ENCODE measurements around the gene AIF1L. TPM values are rescaled to one million over a fixed set of nuclear protein-coding genes. Genes with fewer than 3 reads are reported as not detected.
A peak's percentile ranks its signal among the peaks of the same experiment; 100 is the strongest.

The AIF1L gene
- total RNA-seq, 2 donors from 2014 or later: 0.61 to 3.1 TPM

DNA sequence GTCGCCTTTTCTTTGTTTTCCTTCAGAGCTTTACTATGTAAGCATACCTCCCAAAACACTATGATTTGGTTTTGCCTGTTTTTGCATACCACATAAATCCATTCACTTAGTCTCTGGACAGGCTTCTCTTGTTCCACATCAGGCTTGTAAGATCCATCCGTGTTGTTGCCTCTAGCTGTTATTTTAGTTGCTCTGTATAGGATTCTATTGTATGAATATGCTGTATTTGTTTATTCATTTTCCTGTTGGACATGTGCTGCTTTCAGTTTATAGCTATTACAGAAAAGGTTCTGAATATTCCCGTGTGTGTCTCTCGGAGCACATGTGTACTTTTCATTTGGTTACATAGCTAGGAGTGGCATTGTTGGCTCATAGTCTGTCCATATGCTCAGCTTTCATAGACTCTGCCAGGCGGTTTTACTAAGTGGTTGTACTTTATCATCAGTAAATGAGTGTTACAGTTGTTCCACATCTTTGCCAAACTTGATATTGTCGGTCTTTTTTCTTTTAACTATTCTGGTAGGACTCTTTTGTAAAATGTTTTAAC, 70.9 kb downstream of the AIF1L start:
- H3K36me3 Mint-ChIP-seq: peaks cover 24 to 36% of the 10 kb centered on the region in 2 donors
- DNase-seq (ENCODE audit: low spot score in 2 of 2) (no peak), ATAC-seq (no peak)
- no peak overlapping the region for H3K27ac Mint-ChIP-seq
- no peaks in the 10 kb centered on the region for H3K9me3 Mint-ChIP-seq

DNA sequence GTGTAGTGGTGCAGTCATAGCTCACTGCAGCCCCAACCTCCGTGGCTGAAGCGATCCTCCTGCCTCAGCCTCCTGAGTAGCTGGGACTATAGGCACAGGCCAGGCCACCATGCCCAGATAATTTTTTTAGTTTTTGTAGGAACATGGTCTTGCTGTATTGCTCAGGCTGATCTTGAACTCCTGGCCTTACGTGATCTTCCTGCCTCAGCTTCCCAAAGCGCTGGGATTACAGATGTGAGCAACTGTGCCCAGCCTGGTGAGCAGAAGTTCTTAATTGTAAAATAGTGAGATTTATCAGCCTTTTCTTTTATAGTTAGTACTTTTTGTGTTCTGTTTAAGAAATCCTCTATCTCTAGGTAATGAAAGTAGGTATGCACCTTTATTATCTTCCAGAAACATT, 71.6 kb downstream of the AIF1L start:
- ATAC-seq (no peak), DNase-seq (ENCODE audit: low spot score in 2 of 2) (no peak)
- H3K9me3 Mint-ChIP-seq: no peaks in the 10 kb centered on the region
- no peak overlapping the region for H3K27ac Mint-ChIP-seq
- H3K36me3 Mint-ChIP-seq: peaks cover 19 to 41% of the 10 kb centered on the region in 2 donors

DNA sequence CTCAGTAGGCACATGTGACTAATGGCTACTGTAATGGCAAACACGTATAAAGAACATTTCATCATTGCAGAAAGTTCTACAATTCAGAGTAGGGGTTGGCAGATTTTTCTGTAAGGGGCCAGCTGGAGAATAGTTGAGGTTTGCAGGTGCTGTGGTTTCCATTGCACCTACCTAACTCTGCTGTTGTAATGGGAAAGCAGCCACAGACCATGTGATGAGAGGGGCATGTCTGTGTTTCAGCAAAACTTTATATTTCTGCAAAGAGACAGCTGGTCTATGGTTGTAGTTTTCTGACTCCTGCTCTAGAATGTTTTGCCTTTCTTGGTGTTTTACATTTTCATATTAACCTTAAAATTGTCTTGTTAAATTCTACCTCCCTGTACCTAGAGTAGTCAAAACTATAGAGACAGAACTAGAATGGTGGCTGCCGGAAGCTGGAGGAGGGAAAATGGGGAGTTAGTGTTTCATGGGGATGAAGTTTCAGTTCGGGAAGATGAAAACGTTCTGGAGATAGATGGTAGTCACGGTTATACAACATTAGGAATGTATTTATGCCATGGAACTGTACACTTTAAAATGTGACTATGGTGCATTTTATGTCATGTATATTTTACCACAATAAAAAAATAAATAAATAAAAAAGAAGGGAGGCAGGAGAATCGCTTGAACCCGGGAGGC, 73.4 kb downstream of the AIF1L start:
- H3K9me3 Mint-ChIP-seq: no peaks in the 10 kb centered on the region
- DNase-seq (ENCODE audit: low spot score in 2 of 2) (no peak), ATAC-seq (no peak)
- H3K27ac Mint-ChIP-seq: peak overlapping the region in 1 of 2 donors; percentile 12
- peaks cover 9 to 38% of the 10 kb centered on the region in 2 donors for H3K36me3 Mint-ChIP-seq

Other genes starting within 250 kb of the AIF1L start
- gene QRFP, start 199.7 kb upstream of the AIF1L start, total RNA-seq: not detected
- not detected for gene FIBCD1, start 157.3 kb upstream of the AIF1L start, total RNA-seq
- gene LAMC3, start 87.4 kb upstream of the AIF1L start, total RNA-seq: 1 to 10 TPM; 1.0 to 1.1 TPM
- gene NUP214, start 29.1 kb downstream of the AIF1L start, total RNA-seq: 10 to 100 TPM; 46.4 to 75.5 TPM
- gene FAM78A, start 180.0 kb downstream of the AIF1L start, total RNA-seq: 10 to 100 TPM; 23.0 to 45.7 TPM
- under 1 TPM; 0.14 to 0.37 TPM for gene PLPP7, start 193.2 kb downstream of the AIF1L start, total RNA-seq